HepG2 (cell line): ENCODE data around the gene DNAJC18. TPM values are rescaled to one million over a fixed set of nuclear protein-coding genes. Genes with fewer than 3 reads are reported as not detected.
"Not testable (repeated sequence)": the region's sequence is repeated elsewhere in the genome, so short reads cannot be mapped to it uniquely, and the experiment has no call there.

ENCODE experiments used
- ATAC-seq: fragments of 200-7000 bp; cut with Tn5 transposase; 3 replicates; pipeline ENCODE4 v1.9.1; 2020; ENCODE audit warnings: mild to moderate bottlenecking, moderate library complexity
- BruUV-seq: library from RNA; stranded (reverse); fragments of 400-500 nt; replicated peaks from 2 replicates; lab custom pipeline; 2021; lab: Mats Ljungman, UMichigan
- CTCF ChIA-PET: fragments of 300-600 bp; formaldehyde crosslinking; extraction: SDS; loops from one replicate; lab custom pipeline; 2021; ENCODE audit warnings: low total read pairs, inconsistent platforms, low intra/inter-chr PET ratio; lab: Yijun Ruan, JAX
- POLR2A ChIA-PET: fragments of 350-600 bp; sonication (Branson Sonifier 250); formaldehyde crosslinking; loops from one replicate; lab custom pipeline; 2020; ENCODE audit warnings: antibody characterized with exemption, inconsistent platforms; lab: Yijun Ruan, JAX
- DNase-seq: peaks from one replicate; pipeline ENCODE4 v3.0.0-alpha.2; 2015; ENCODE audit warnings: low spot score
- FAIRE-seq: peaks from 3 replicates; lab custom pipeline; 2011; peaks lifted over from hg19 to GRCh38; lab: Jason Lieb, UNC
- H2AFZ ChIP-seq: one replicate; pipeline ENCODE4 v1.6.1; 2011; ENCODE audit warnings: low read length, inconsistent platforms
- H3K27ac ChIP-seq: fragments of 300-600 bp; 3 replicates; pipeline ENCODE4 v1.8.0; 2011; ENCODE audit warnings: mixed run types, mild to moderate bottlenecking, mixed read lengths, low read length, inconsistent platforms; ENCODE audit not compliant: insufficient read depth; ENCODE audit errors: extremely low read length
- H3K27me3 ChIP-seq, 2 experiments: fragments of 200-600 bp in 1 of 2; 2 replicates in 1 of 2; 3 replicates in 1 of 2; pipeline versions ENCODE4 v1.6.0 to v1.8.0; 2011; ENCODE audit warnings: low read length in 2 of 2, mild to moderate bottlenecking in 2 of 2, moderate library complexity in 2 of 2, inconsistent platforms in 1 of 2; ENCODE audit not compliant: insufficient read depth in 2 of 2, control insufficient read depth in 1 of 2
- H3K36me3 ChIP-seq, 2 experiments: fragments of 200-600 bp in 1 of 2; replicated peaks in 1 of 2; 2 replicates in 1 of 2; 3 replicates in 1 of 2; pipeline versions ENCODE4 v1.5.1 to v1.8.0; 2011; ENCODE audit warnings: low read length in 2 of 2, inconsistent platforms in 1 of 2; ENCODE audit not compliant: insufficient read depth in 2 of 2, control insufficient read depth in 1 of 2
- H3K4me1 ChIP-seq: 2 replicates; pipeline ENCODE4 v1.5.1; 2012; ENCODE audit warnings: low read length, inconsistent platforms; ENCODE audit not compliant: insufficient read depth
- H3K4me2 ChIP-seq: 2 replicates; pipeline ENCODE4 v1.6.0; 2011; ENCODE audit warnings: low read depth, low read length, inconsistent platforms
- H3K4me3 ChIP-seq, 3 experiments: fragments of 200-600 bp in 1 of 3; sonication (generic), shearing (Covaris generic) in 1 of 3; replicated peaks in 1 of 3; 2 replicates each; pipeline ENCODE4 v1.5.1; 2011 to 2016; ENCODE audit warnings: low read length in 3 of 3, inconsistent platforms in 2 of 3, low read depth in 2 of 3, mild to moderate bottlenecking in 2 of 3, control low read depth in 1 of 3, mixed read lengths in 1 of 3; ENCODE audit not compliant: insufficient read depth in 1 of 3
- H3K79me2 ChIP-seq: one replicate; pipeline ENCODE4 v1.6.1; 2011; ENCODE audit warnings: low read length, inconsistent platforms; ENCODE audit not compliant: insufficient read depth
- H3K9ac ChIP-seq: 2 replicates; pipeline ENCODE4 v1.6.0; 2011; ENCODE audit warnings: mild to moderate bottlenecking, low read depth, low read length, inconsistent platforms; ENCODE audit not compliant: insufficient read depth
- H3K9me3 ChIP-seq: 2 replicates; pipeline ENCODE4 v1.5.1; 2012; ENCODE audit warnings: mild to moderate bottlenecking, low read length
- H4K20me1 ChIP-seq: 2 replicates; pipeline ENCODE4 v1.6.0; 2011; ENCODE audit warnings: inconsistent platforms, mild to moderate bottlenecking, low read length, moderate library complexity; ENCODE audit not compliant: insufficient read depth
- FOXP1 ChIP-seq, 2 experiments: fragments of 450-650 bp in 1 of 2; IDR thresholded peaks; 2 replicates each; pipeline ENCODE4 v1.6.1; 2017 to 2018; ENCODE audit warnings: antibody characterized with exemption in 1 of 2
- WGBS: methylation state at CpG from one replicate; pipeline ENCODE4 v1.1.6; 2017; ENCODE audit warnings: low lambda C conversion rate; 5-methylcytosine and 5-hydroxymethylcytosine counted together
- in situ Hi-C: cut with HindIII; loops from 2 replicates; pipeline ENCODE4 v1.10.0; 2017; ENCODE audit warnings: low pct_unique_long_range_greater_than_20kb; ENCODE audit not compliant: extremely low pct_ligation_motif_present
- intact Hi-C: fragments of 100-400 bp; cut with micrococcal nuclease; formaldehyde crosslinking; loops from one replicate; pipeline ENCODE4 v1.10.0; 2022; ENCODE audit not compliant: unreplicated experiment
- polyA plus RNA-seq, 8 experiments: library from polyadenylated mRNA; depleted of rRNA in 3 of 8; stranded (reverse) in 7 of 8; unstranded in 1 of 8; fragments of >200 nt; fragmentation: Illumina TruSeq in 4 of 8; extraction: Trizol in 4 of 8; gene quantifications; 2 replicates each; pipeline versions ENCODE4 v1.2.1 to v1.2.3, GENCODE V29; 2011 to 2016; ENCODE audit warnings: low read depth in 4 of 8, missing spikeins in 1 of 8, mixed read lengths in 1 of 8; ENCODE audit not compliant: insufficient read depth in 1 of 8
- total RNA-seq, 5 experiments: library from RNA; depleted of rRNA; stranded (reverse); fragments of >200 nt; fragmentation: Illumina TruSeq; extraction: Trizol; gene quantifications; 2 replicates each; pipeline ENCODE4 v1.2.3, GENCODE V29; 2016; ENCODE audit warnings: low read depth in 1 of 5

The DNAJC18 gene
- total and polyA plus RNA-seq, 2 of the 13 experiments (the other 11 are each of a cell fraction or from before 2014, with no cell fraction given), result 6.5 to 6.6 TPM

DNA sequence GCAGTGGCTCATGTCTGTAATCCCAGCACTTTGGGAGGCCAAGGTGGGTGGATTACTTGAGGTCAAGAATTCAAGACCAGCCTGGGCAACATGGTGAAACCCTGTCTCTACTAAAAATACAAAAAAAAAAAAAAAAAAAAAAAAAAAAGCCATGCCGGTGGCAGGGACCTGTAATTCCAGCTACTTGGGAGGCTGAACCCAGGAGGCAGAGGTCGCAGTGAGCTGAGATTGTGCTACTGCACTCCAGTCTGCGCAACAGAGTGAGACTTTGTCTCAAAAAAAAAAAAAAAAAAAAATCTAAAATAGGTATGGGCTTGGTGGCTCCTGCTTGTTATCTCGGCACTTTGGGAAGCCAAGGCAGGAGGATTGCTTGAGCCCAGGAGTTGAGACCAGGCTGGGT, 40.4 kb upstream of the DNAJC18 start:
- ATAC-seq, H2AFZ ChIP-seq, H3K9ac ChIP-seq, intact Hi-C loops, DNase-seq, FAIRE-seq, H3K4me2 ChIP-seq, H3K9me3 ChIP-seq, H3K36me3 ChIP-seq, in situ Hi-C loops, CTCF ChIA-PET, H3K79me2 ChIP-seq, POLR2A ChIA-PET, H4K20me1 ChIP-seq, H3K4me3 ChIP-seq, H3K27ac ChIP-seq, H3K27me3 ChIP-seq, BruUV-seq: not testable (repeated sequence)
- WGBS, result 90% methylated on average over 4 of the region's 4 CpGs
- peaks cover 19% of the 10 kb centered on the region for H3K4me1 ChIP-seq

DNA sequence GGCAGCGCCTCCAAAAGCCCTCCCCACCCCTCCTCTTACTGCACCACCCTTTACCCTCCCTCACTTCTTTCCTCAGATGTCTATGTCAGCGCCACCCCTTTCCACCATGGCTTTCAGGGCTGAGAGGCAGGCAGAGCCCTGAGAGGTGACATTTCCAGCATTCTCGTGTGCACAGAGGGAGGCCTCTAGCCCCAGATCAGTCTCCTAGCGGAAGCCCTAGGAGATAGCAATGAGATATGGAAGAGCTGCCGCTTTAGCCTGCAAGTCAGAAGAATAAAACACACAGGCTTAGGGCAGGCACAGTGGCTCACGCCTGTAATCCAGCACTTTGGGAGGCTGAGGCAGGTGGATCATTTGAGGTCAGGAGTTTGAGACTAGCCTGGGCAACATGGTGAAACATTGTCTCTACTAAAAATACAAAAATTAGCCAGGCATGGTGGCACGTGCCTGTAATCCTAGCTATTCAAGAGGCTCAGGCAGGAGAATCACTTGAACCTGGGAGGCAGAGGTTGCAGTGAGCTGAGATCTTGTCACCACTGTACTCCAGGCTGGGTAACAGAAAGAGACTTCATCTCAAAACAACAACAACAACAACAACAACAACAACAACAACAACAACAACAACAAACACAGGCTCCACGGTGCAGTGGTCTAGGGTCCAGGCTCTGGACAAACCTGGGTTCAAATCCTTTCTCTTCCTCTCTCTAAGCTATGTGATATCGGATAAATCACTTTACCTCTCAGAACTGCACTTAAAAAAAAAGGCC, 39.5 kb upstream of the DNAJC18 start:
- H3K27me3 ChIP-seq; DNase-seq; H3K9me3 ChIP-seq; H3K36me3 ChIP-seq; H3K79me2 ChIP-seq; H4K20me1 ChIP-seq; BruUV-seq; H3K9ac ChIP-seq; H2AFZ ChIP-seq; FAIRE-seq; intact Hi-C loops; H3K4me3 ChIP-seq; in situ Hi-C loops; H3K27ac ChIP-seq; CTCF ChIA-PET; H3K4me2 ChIP-seq; TF ChIP-seq FOXP1 (CRISPR knock-in tag; IDR thresholded peaks at IDR 0.05): not testable (repeated sequence)
- peak; percentile 16; the same call in 1 of the 3 replicates for ATAC-seq
- peak; percentile 91 for TF ChIP-seq FOXP1 (IDR thresholded peaks at IDR 0.05)
- POLR2A ChIA-PET, result interaction anchor here (1.3 kb wide), 1 partner anchor 24 kb away, joined by 3 read pairs; no protein-coding TSS in a partner anchor
- H3K4me1 ChIP-seq, result peaks cover 19% of the 10 kb centered on the region
- 65% methylated on average over 9 of the region's 9 CpGs for WGBS
